Measurements from ENCODE around the gene TTC39C. TPM values are rescaled to one million over a fixed set of nuclear protein-coding genes. Genes with fewer than 3 reads are reported as not detected.

Gene TTC39C
- total RNA-seq, 1 experiment from 2014 or later = 14.8 TPM

- Histone ChIP-seq H3K36me3 (ENCODE audit: control insufficient read depth, insufficient read depth, low read length) (no peaks in the 10 kb centered on the region), H3K4me3 (ENCODE audit: low read depth in 2 of 2, low read length in 2 of 2) (no peak overlapping the region), H3K27ac (ENCODE audit: low read length) (no peak overlapping the region), H3K4me1 (ENCODE audit: control insufficient read depth, insufficient read depth, low read length) (no peaks in the 10 kb centered on the region; the same call in 1 of the 2 replicates), H3K9me3 (ENCODE audit: control insufficient read depth, insufficient read depth, low read depth, low read length) (no peaks in the 10 kb centered on the region), H3K27me3 (ENCODE audit: control insufficient read depth, insufficient read depth, low read length) (no peaks in the 10 kb centered on the region)
- in situ Hi-C loops (cut with HindIII; ENCODE audit: low pct_unique_long_range_greater_than_20kb, low sequenced_read_pairs) (no loop called here), intact Hi-C loops (cut with micrococcal nuclease; ENCODE audit: unreplicated experiment) (no loop called here)
- ChIA-PET POLR2A (interaction anchor here (0.6 kb wide), 1 partner anchor 88 kb away, joined by 3 read pairs; no protein-coding TSS in a partner anchor), CTCF (no interaction called here)
- DNase-seq (ENCODE audit: low read depth, low spot score) (no peak), ATAC-seq (no peak)
- no TSS peak for BruUV-seq (replicated peaks)
- no peak for TF ChIP-seq TCF7L2 (IDR thresholded peaks at IDR 0.05; ENCODE audit: low read depth, low read length)
- no peak for TF ChIP-seq SIN3A (IDR thresholded peaks at IDR 0.05; ENCODE audit: borderline replicate concordance, insufficient read depth, low read depth, low read length)
- TF ChIP-seq, protein P1, sequence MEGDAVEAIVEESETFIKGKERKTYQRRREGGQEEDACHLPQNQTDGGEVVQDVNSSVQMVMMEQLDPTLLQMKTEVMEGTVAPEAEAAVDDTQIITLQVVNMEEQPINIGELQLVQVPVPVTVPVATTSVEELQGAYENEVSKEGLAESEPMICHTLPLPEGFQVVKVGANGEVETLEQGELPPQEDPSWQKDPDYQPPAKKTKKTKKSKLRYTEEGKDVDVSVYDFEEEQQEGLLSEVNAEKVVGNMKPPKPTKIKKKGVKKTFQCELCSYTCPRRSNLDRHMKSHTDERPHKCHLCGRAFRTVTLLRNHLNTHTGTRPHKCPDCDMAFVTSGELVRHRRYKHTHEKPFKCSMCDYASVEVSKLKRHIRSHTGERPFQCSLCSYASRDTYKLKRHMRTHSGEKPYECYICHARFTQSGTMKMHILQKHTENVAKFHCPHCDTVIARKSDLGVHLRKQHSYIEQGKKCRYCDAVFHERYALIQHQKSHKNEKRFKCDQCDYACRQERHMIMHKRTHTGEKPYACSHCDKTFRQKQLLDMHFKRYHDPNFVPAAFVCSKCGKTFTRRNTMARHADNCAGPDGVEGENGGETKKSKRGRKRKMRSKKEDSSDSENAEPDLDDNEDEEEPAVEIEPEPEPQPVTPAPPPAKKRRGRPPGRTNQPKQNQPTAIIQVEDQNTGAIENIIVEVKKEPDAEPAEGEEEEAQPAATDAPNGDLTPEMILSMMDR (IDR thresholded peaks at IDR 0.05) = no peak
- TF ChIP-seq, protein P2, sequence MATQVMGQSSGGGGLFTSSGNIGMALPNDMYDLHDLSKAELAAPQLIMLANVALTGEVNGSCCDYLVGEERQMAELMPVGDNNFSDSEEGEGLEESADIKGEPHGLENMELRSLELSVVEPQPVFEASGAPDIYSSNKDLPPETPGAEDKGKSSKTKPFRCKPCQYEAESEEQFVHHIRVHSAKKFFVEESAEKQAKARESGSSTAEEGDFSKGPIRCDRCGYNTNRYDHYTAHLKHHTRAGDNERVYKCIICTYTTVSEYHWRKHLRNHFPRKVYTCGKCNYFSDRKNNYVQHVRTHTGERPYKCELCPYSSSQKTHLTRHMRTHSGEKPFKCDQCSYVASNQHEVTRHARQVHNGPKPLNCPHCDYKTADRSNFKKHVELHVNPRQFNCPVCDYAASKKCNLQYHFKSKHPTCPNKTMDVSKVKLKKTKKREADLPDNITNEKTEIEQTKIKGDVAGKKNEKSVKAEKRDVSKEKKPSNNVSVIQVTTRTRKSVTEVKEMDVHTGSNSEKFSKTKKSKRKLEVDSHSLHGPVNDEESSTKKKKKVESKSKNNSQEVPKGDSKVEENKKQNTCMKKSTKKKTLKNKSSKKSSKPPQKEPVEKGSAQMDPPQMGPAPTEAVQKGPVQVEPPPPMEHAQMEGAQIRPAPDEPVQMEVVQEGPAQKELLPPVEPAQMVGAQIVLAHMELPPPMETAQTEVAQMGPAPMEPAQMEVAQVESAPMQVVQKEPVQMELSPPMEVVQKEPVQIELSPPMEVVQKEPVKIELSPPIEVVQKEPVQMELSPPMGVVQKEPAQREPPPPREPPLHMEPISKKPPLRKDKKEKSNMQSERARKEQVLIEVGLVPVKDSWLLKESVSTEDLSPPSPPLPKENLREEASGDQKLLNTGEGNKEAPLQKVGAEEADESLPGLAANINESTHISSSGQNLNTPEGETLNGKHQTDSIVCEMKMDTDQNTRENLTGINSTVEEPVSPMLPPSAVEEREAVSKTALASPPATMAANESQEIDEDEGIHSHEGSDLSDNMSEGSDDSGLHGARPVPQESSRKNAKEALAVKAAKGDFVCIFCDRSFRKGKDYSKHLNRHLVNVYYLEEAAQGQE (IDR thresholded peaks at IDR 0.05; ENCODE audit: insufficient read depth in 1 of 2, low read depth in 2 of 2, low read length in 1 of 2) = no peak
- no peak for TF ChIP-seq POLR2AphosphoS5 (IDR thresholded peaks at IDR 0.05; ENCODE audit: low read depth, low read length)
Measured at GRCh38 chr18:24136967-24137373, 122.4 kb downstream of the TTC39C start.

- no TSS peak for BruUV-seq (replicated peaks)
- ATAC-seq = peak; percentile 49
- peaks cover 2% of the 10 kb centered on the region; the same call in 1 of the 2 replicates for H3K36me3 ChIP-seq (ENCODE audit: control insufficient read depth, insufficient read depth, low read length)
- no peak for TF ChIP-seq TCF7L2 (IDR thresholded peaks at IDR 0.05; ENCODE audit: low read depth, low read length)
- ChIA-PET CTCF (interaction anchor here (0.6 to 0.7 kb wide), 2 partner anchors 120 to 288 kb away, joined by 4 to 18 read pairs; no protein-coding TSS in a partner anchor), POLR2A (interaction anchor here (0.5 to 1.3 kb wide), 13 partner anchors 11 to 1376 kb away, joined by 3 to 16 read pairs (median 4); no protein-coding TSS in a partner anchor)
- H3K4me1 ChIP-seq (ENCODE audit: control insufficient read depth, insufficient read depth, low read length) = no peaks in the 10 kb centered on the region; the same call in 1 of the 2 replicates
- in situ Hi-C loops (cut with HindIII; ENCODE audit: low pct_unique_long_range_greater_than_20kb, low sequenced_read_pairs) (no loop called here), intact Hi-C loops (cut with micrococcal nuclease; ENCODE audit: unreplicated experiment) (no loop called here)
- H3K27ac ChIP-seq (ENCODE audit: low read length) = peak overlapping the region; percentile 92
- H3K4me3 ChIP-seq (ENCODE audit: low read depth in 2 of 2, low read length in 2 of 2) = peak overlapping the region; percentile 75 to 77
- H3K27me3 ChIP-seq (ENCODE audit: control insufficient read depth, insufficient read depth, low read length) = no peaks in the 10 kb centered on the region
- DNase-seq (ENCODE audit: low read depth, low spot score) = no peak
- no peaks in the 10 kb centered on the region for H3K9me3 ChIP-seq (ENCODE audit: control insufficient read depth, insufficient read depth, low read depth, low read length)
Measured at GRCh38 chr18:24138409-24138788, 123.8 kb downstream of the TTC39C start.

Data from Panc1 (cell line).